DOHH2 (cell line): ENCODE measurements around the gene TEX19.

Source experiments
- CTCF ChIP-seq: fragments of 200-600 bp; sonication (generic); IDR thresholded peaks from one replicate; pipeline ENCODE4 v1.5.1; 2014; ENCODE audit warnings: antibody characterized with exemption, mild to moderate bottlenecking, low read depth, low read length; ENCODE audit not compliant: poor library complexity, severe bottlenecking
- EZH2phosphoT487 ChIP-seq: fragments of 200-600 bp; sonication (generic); IDR thresholded peaks from 2 replicates; pipeline ENCODE4 v1.6.1; 2017; ENCODE audit warnings: borderline replicate concordance, mild to moderate bottlenecking, antibody characterized with exemption, low read length, moderate library complexity, mixed read lengths

- TF ChIP-seq CTCF, result no peak
- TF ChIP-seq EZH2phosphoT487, result no peak
These were observed 25.1 kb downstream of the TEX19 start for GRCh38 chr17:82384051-82384729.
